ENCODE data around the gene C4A.
A peak's percentile ranks its signal among the peaks of the same experiment; 100 is the strongest.
"Not testable (repeated sequence)": the region's sequence is repeated elsewhere in the genome, so short reads cannot be mapped to it uniquely, and the experiment has no call there.

C4A gene

GRCh38 chr6:31961616-31962015, 20.2 kb upstream of the C4A start:
- no peak for DNase-seq

GRCh38 chr6:31963921-31964320, 17.9 kb upstream of the C4A start:
- DNase-seq: no peak

- DNase-seq: no peak
Observed at GRCh38 chr6:31965700-31966099, 16.2 kb upstream of the C4A start.

GRCh38 chr6:31966506-31966905, 15.4 kb upstream of the C4A start:
- DNase-seq: no peak

- DNase-seq: no peak
Observed at GRCh38 chr6:31966997-31967925, 14.6 kb upstream of the C4A start.

- no peak for DNase-seq
Observed at GRCh38 chr6:31967926-31968320, 13.9 kb upstream of the C4A start.

- DNase-seq: no peak
Observed at GRCh38 chr6:31968326-31968725, 13.5 kb upstream of the C4A start.

- no peak for DNase-seq
Observed at GRCh38 chr6:31968791-31969711, 12.8 kb upstream of the C4A start.

- DNase-seq: no peak
Observed at GRCh38 chr6:31969712-31970603, 11.9 kb upstream of the C4A start.

- peak in 1 of 2 experiments; percentile 20 for DNase-seq
Observed at GRCh38 chr6:31970604-31971271, 11.1 kb upstream of the C4A start.

- no peak for DNase-seq
Observed at GRCh38 chr6:31971279-31971992, 10.4 kb upstream of the C4A start.

- DNase-seq: peak; percentile 95 to 96
Observed at GRCh38 chr6:31971993-31972708, 9.7 kb upstream of the C4A start, which contains the start of gene DXO. Gene DXO, minus strand, starts transcription at chr6:31972138. Its CDS starts 463 bp downstream, at chr6:31971675.

GRCh38 chr6:31972709-31973350, 9.0 kb upstream of the C4A start:
- no peak for DNase-seq

GRCh38 chr6:31976065-31976464, 5.8 kb upstream of the C4A start:
- not testable (repeated sequence) for DNase-seq

GRCh38 chr6:31977816-31978431, 3.9 kb upstream of the C4A start:
- DNase-seq: no peak

GRCh38 chr6:31978831-31979230, 3.0 kb upstream of the C4A start:
- DNase-seq: no peak

- no peak for DNase-seq
Observed at GRCh38 chr6:31979238-31979898, 2.5 kb upstream of the C4A start.

- not testable (repeated sequence) for DNase-seq
Observed at GRCh38 chr6:31980195-31980876, 1.5 kb upstream of the C4A start.

Data from NCI-H524 (cell line).